Mammary epithelial cell (primary cell): ENCODE results near the gene MZT2B.
"Not testable (repeated sequence)": the region's sequence is repeated elsewhere in the genome, so short reads cannot be mapped to it uniquely, and the experiment has no call there.

Experiments used
- CTCF ChIP-seq, 2 donors: IDR thresholded peaks in 1 of 2; conservative IDR thresholded peaks in 1 of 2; 2 replicates each; pipeline ENCODE4 v1.5.1; 2011 to 2012; ENCODE audit warnings: inconsistent platforms in 2 of 2, low read length in 2 of 2, mild to moderate bottlenecking in 2 of 2, control low read depth in 1 of 2, low read depth in 1 of 2; ENCODE audit not compliant: insufficient read depth in 1 of 2; ENCODE audit errors: extremely low read depth in 1 of 2
- EZH2 ChIP-seq: IDR thresholded peaks from 2 replicates; pipeline ENCODE4 v1.6.1; 2012; ENCODE audit warnings: low read length, inconsistent platforms, borderline replicate concordance

DNA sequence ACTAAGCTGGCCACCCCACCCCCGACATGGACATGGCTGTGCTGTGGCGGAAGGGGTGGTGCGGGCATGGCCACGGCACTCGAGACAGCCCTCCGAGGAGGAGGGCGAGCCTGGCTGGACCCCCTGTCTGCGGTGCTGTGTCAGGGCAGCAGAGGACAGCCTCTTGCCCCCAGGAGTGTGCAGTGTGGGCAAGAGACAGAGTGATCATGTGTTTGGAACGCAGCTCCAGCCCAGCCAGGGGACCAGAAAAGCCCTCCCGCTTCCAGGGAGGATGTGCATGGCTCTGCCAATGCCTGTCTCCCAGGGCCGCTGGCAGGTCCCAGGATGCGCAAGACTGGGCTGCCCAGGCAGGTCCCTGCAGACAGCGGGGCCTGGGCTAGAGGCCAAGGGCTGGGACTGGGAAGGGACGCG lies 43.2 kb upstream of the MZT2B start:
- not testable (repeated sequence) for TF ChIP-seq EZH2; CTCF (conservative IDR thresholded peaks at IDR 0.05 in 1 of 2, IDR thresholded peaks at IDR 0.05 in 1 of 2; ENCODE audit: extremely low read depth in 1 of 2, insufficient read depth in 1 of 2, low read depth in 1 of 2, low read length in 2 of 2)
